NAMALWA (cell line): Measurements from ENCODE around the gene CHST14.

Source experiments
- DNase-seq: peaks from one replicate; pipeline ENCODE4 v3.0.0-alpha.2; 2015; ENCODE audit warnings: low spot score

CHST14 gene

GRCh38 chr15:40489274-40490175 lies 18.7 kb downstream of the CHST14 start:
- DNase-seq = no peak

- no peak for DNase-seq
Observed at GRCh38 chr15:40493089-40493840, 22.5 kb downstream of the CHST14 start.

DNA sequence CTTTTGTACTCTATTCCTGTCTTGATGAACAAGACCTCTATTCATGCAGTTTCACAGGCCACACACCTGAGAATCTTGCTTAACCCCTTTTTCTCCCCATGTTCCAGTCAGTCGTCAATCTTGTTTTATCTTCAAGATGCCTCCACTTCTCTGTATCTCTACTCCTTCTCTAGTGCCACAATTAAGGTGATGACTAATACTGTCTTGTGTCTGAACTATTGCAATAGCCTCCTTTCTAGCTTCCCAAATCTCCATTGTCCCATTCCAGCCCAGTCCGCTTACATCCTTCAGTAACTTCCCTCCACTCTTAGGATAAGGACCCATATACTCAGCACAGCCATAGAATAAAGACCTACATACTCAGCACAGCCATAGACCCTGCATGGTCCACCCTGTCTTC lies 24.7 kb downstream of the CHST14 start:
- DNase-seq = no peak

- no peak for DNase-seq
Observed at GRCh38 chr15:40498418-40498817, 27.6 kb downstream of the CHST14 start.

- no peak for DNase-seq
Observed at GRCh38 chr15:40498891-40499290, 28.1 kb downstream of the CHST14 start.

- DNase-seq = no peak
Observed at GRCh38 chr15:40499931-40500330, 29.1 kb downstream of the CHST14 start.

GRCh38 chr15:40500568-40501330 lies 30.0 kb downstream of the CHST14 start:
- DNase-seq = no peak

GRCh38 chr15:40501487-40501886 lies 30.7 kb downstream of the CHST14 start:
- DNase-seq = no peak

- peak; percentile 73 for DNase-seq
Observed at GRCh38 chr15:40506964-40507571, 36.3 kb downstream of the CHST14 start.

DNA sequence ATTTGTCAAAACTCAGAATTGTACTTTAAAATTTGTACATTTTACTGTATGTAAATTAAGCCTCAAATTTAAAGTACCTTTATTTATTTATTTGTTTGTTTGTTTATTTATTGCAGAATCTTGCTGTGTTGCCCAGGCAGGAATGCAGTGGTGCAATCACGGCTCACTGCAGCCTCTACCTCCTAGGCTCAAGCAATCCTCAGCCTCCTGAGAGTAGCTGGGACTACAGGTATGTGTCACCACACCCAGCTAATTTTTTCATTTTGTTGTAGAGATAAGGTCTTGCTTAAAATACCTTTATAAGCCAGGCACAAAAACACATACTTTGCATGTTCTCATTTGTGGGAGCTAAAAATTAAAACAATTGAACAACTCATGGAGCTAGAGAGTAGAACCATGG lies 37.4 kb downstream of the CHST14 start:
- DNase-seq = no peak

- no peak for DNase-seq
Observed at GRCh38 chr15:40510201-40510600, 39.4 kb downstream of the CHST14 start.

- DNase-seq = no peak
Observed at GRCh38 chr15:40511093-40511471, 40.3 kb downstream of the CHST14 start.

- no peak for DNase-seq
Observed at GRCh38 chr15:40511472-40512133, 40.8 kb downstream of the CHST14 start.

DNA sequence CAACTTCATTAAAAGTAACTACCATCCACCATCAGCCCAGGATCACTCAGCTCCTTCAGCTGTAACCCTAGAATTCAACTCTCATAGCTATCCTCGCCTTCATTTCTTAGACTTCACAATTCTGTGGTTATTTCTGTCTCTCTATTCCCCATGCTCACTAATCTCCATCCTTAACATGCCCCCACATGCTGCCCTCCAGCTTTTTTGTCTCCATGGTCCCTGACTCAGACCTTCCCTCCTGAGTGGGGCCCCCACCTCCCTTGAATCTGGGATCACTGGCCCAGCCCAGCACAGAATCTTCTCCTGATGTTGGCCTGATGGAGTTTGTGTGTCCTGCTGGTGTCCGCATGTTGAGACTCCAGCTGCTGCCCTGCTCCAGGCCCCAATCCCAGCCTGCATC lies 41.7 kb downstream of the CHST14 start:
- no peak for DNase-seq

DNA sequence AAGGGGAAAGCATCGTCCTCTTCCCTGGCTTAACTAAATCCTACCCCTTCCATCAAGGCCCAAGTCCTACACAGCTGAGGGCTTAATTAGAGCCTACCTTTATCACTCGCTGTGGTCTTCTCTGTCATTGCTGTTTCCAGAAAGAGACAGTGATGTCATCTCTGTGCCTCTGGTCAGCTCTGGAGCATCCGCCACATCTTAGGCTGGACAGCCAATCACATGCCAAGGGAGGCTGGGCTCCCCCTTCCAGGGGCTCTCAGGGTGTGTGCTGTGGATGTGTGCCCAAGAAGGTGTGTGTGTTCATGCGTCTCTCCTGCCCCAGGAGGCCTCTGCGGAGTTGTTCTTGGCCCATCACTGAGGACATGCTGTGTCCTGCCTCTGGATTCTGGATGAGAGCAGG lies 42.8 kb downstream of the CHST14 start:
- DNase-seq = no peak

- DNase-seq = no peak
Observed at GRCh38 chr15:40516322-40516721, 45.5 kb downstream of the CHST14 start.
